ENCODE measurements around the gene SLC27A1.
A peak's percentile ranks its signal among the peaks of the same experiment; 100 is the strongest.

Gene SLC27A1

GRCh38 chr19:17490411-17490810 lies 20.1 kb downstream of the SLC27A1 start:
- Histone ChIP-seq H3K4me3 (ENCODE audit: severe bottlenecking) (no peak overlapping the region), H3K27ac (ENCODE audit: poor library complexity, severe bottlenecking) (no peak overlapping the region), H3K9me3 (ENCODE audit: severe bottlenecking) (no peaks in the 10 kb centered on the region), H3K27me3 (ENCODE audit: insufficient read depth, poor library complexity, severe bottlenecking) (no peaks in the 10 kb centered on the region), H3K4me1 (ENCODE audit: insufficient read depth, poor library complexity, severe bottlenecking) (no peaks in the 10 kb centered on the region), H3K36me3 (ENCODE audit: low read depth) (no peaks in the 10 kb centered on the region)
- no peak for TF ChIP-seq CTCF (IDR thresholded peaks at IDR 0.05; ENCODE audit: poor library complexity, severe bottlenecking)
- ATAC-seq (ENCODE audit: low read depth) (no peak), DNase-seq (ENCODE audit: low spot score) (no peak)

- Histone ChIP-seq H3K27me3 (ENCODE audit: insufficient read depth, poor library complexity, severe bottlenecking) (no peaks in the 10 kb centered on the region), H3K9me3 (ENCODE audit: severe bottlenecking) (no peaks in the 10 kb centered on the region), H3K4me1 (ENCODE audit: insufficient read depth, poor library complexity, severe bottlenecking) (no peaks in the 10 kb centered on the region), H3K36me3 (ENCODE audit: low read depth) (no peaks in the 10 kb centered on the region), H3K27ac (ENCODE audit: poor library complexity, severe bottlenecking) (no peak overlapping the region), H3K4me3 (ENCODE audit: severe bottlenecking) (no peak overlapping the region)
- no peak for TF ChIP-seq CTCF (IDR thresholded peaks at IDR 0.05; ENCODE audit: poor library complexity, severe bottlenecking)
- DNase-seq (ENCODE audit: low spot score) (no peak), ATAC-seq (ENCODE audit: low read depth) (no peak)
These were observed 21.0 kb downstream of the SLC27A1 start for GRCh38 chr19:17491287-17491686.

GRCh38 chr19:17495639-17496296 lies 25.4 kb downstream of the SLC27A1 start:
- no peaks in the 10 kb centered on the region for H3K27me3 ChIP-seq (ENCODE audit: insufficient read depth, poor library complexity, severe bottlenecking)
- H3K4me3 ChIP-seq (ENCODE audit: severe bottlenecking): no peak overlapping the region
- H3K27ac ChIP-seq (ENCODE audit: poor library complexity, severe bottlenecking): no peak overlapping the region
- DNase-seq (ENCODE audit: low spot score) (no peak), ATAC-seq (ENCODE audit: low read depth) (no peak)
- H3K4me1 ChIP-seq (ENCODE audit: insufficient read depth, poor library complexity, severe bottlenecking): no peaks in the 10 kb centered on the region
- TF ChIP-seq CTCF (IDR thresholded peaks at IDR 0.05; ENCODE audit: poor library complexity, severe bottlenecking): no peak
- H3K36me3 ChIP-seq (ENCODE audit: low read depth): 0 out of 2 replicates have a peak, but pooled peaks cover 5% of the 10 kb centered on the region
- no peaks in the 10 kb centered on the region for H3K9me3 ChIP-seq (ENCODE audit: severe bottlenecking)

- no peaks in the 10 kb centered on the region for H3K9me3 ChIP-seq (ENCODE audit: severe bottlenecking)
- no peaks in the 10 kb centered on the region for H3K27me3 ChIP-seq (ENCODE audit: insufficient read depth, poor library complexity, severe bottlenecking)
- H3K36me3 ChIP-seq (ENCODE audit: low read depth): 0 out of 2 replicates have a peak, but pooled peaks cover 8% of the 10 kb centered on the region
- ATAC-seq (ENCODE audit: low read depth) (peak; percentile 78), DNase-seq (ENCODE audit: low spot score) (no peak)
- no peak overlapping the region for H3K4me3 ChIP-seq (ENCODE audit: severe bottlenecking)
- TF ChIP-seq CTCF (IDR thresholded peaks at IDR 0.05; ENCODE audit: poor library complexity, severe bottlenecking): peak; percentile 85
- no peaks in the 10 kb centered on the region for H3K4me1 ChIP-seq (ENCODE audit: insufficient read depth, poor library complexity, severe bottlenecking)
- H3K27ac ChIP-seq (ENCODE audit: poor library complexity, severe bottlenecking): no peak overlapping the region
These were observed 26.1 kb downstream of the SLC27A1 start for GRCh38 chr19:17496337-17496997.

All from RWPE2 (cell line).